ENCODE results near the gene PLXNB3. TPM values are rescaled to one million over a fixed set of nuclear protein-coding genes. Genes with fewer than 3 reads are reported as not detected.

The PLXNB3 gene
- total RNA-seq, 2 donors from 2014 or later: 40.8 to 52.2 TPM

DNA sequence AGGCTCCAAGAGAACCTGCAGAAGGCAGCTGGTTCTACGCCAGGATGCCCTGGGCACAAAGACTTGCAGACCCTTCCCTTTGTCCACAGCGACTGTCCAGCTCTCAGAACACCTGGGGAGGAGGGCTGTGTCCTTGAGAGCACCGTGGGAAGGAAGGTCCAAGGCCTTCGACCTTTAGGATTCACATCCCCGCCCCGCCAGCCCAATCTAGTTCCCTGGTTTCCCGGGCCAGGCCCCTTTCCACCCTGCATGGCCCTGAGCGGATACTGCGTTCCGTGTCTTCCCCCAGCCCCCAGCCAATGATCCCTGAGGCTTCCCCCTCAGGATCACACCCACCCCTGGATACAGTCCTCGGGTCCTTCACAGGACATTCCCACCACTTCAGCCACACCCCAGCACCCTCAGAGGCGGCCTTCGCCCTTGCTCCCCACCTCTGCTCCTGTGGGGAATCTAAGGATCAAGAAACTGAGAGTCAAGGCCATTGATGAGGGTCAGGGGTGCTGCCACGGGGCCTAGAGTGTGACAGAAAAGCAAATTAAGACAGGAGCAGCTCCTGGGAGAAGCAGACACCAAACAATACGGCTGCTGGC, 30.3 kb upstream of the PLXNB3 start:
- Histone ChIP-seq H3K9me3 (no peaks in the 10 kb centered on the region), H3K27me3 (replicated peaks; ENCODE audit: insufficient read depth) (no peaks in the 10 kb centered on the region), H3K4me1 (ENCODE audit: control insufficient read depth in 1 of 2, low read depth in 2 of 2) (no peaks in the 10 kb centered on the region), H3K36me3 (peaks cover 8% of the 10 kb centered on the region), H3K27ac (no peak overlapping the region), H3K4me3 (no peak overlapping the region)
- no peak for DNase-seq (ENCODE audit: low spot score)
- ATAC-seq (ENCODE audit: insufficient number of reproducible peaks, low FRiP score, low read depth): no peak
- TF ChIP-seq, protein P1, sequence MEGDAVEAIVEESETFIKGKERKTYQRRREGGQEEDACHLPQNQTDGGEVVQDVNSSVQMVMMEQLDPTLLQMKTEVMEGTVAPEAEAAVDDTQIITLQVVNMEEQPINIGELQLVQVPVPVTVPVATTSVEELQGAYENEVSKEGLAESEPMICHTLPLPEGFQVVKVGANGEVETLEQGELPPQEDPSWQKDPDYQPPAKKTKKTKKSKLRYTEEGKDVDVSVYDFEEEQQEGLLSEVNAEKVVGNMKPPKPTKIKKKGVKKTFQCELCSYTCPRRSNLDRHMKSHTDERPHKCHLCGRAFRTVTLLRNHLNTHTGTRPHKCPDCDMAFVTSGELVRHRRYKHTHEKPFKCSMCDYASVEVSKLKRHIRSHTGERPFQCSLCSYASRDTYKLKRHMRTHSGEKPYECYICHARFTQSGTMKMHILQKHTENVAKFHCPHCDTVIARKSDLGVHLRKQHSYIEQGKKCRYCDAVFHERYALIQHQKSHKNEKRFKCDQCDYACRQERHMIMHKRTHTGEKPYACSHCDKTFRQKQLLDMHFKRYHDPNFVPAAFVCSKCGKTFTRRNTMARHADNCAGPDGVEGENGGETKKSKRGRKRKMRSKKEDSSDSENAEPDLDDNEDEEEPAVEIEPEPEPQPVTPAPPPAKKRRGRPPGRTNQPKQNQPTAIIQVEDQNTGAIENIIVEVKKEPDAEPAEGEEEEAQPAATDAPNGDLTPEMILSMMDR (IDR thresholded peaks at IDR 0.05): no peak

DNA sequence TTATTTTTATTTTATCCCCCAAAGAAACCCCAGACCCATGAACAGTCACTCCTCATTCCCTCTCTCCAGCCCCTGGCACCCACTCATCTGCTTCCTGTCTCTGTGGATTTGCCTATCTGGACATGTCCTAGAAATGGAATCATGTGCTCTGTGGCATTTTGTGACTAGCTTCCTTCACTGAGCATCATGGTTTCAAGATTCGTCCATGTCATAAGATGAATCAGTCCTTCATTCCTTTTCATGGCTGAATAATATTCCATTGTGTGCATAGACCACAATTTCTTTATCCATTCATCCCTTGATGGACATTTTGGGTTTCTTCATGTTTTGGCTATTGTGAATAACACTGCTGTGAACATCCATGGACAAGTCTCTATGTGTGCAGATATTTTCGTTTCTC, 29.2 kb upstream of the PLXNB3 start:
- DNase-seq (ENCODE audit: low spot score): no peak
- no peak overlapping the region for H3K4me3 ChIP-seq
- no peaks in the 10 kb centered on the region for H3K4me1 ChIP-seq (ENCODE audit: control insufficient read depth in 1 of 2, low read depth in 2 of 2)
- no peak for ATAC-seq (ENCODE audit: insufficient number of reproducible peaks, low FRiP score, low read depth)
- TF ChIP-seq, protein P1 (IDR thresholded peaks at IDR 0.05): no peak
- H3K36me3 ChIP-seq: peaks cover 5% of the 10 kb centered on the region
- H3K27ac ChIP-seq: no peak overlapping the region
- no peaks in the 10 kb centered on the region for H3K27me3 ChIP-seq (replicated peaks; ENCODE audit: insufficient read depth)
- H3K9me3 ChIP-seq: no peaks in the 10 kb centered on the region

GRCh38 chrX:153735274-153735673, 28.8 kb upstream of the PLXNB3 start:
- Histone ChIP-seq H3K4me1 (ENCODE audit: control insufficient read depth in 1 of 2, low read depth in 2 of 2) (no peaks in the 10 kb centered on the region), H3K27ac (no peak overlapping the region), H3K36me3 (peaks cover 8% of the 10 kb centered on the region), H3K4me3 (no peak overlapping the region), H3K9me3 (no peaks in the 10 kb centered on the region), H3K27me3 (replicated peaks; ENCODE audit: insufficient read depth) (no peaks in the 10 kb centered on the region)
- ATAC-seq (ENCODE audit: insufficient number of reproducible peaks, low FRiP score, low read depth) (no peak), DNase-seq (ENCODE audit: low spot score) (no peak)
- TF ChIP-seq, protein P1 (IDR thresholded peaks at IDR 0.05): no peak

DNA sequence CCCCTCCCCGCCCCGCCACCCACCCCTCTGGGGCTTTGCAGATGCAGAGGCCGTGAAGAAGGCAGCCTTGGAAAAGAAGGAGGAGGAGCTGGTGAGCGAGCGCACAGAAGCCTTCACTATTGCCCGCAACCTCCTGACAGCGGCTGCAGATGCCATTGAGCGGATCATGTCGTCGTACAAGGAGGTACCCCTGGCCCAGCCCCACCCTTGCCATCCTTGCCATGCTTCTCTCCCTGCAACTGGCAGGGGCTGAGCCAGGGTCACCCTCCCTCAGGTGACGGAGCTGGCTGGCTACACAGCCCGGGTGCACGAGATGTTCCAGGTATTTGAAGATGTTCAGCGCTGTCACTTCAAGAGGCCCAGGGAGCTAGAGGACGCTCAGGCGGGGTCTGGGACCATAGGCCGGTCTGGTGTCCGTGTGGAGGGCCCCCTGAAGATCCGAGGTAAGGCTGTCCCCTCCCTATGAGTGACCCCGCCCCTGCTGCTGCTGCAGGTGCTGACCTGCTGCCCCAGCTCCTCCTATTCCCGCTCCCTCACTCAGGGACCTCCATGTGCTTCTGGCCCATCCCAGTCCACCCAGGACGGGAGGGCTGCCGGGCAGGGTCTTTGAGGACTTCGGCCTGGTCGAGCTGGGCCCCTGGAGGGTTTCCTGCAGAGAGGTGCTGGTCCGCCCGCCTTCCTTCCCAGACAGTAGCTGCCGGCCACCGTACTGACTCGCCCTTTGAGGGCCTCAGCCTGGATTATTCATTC, 27.8 kb upstream of the PLXNB3 start:
- Histone ChIP-seq H3K27me3 (replicated peaks; ENCODE audit: insufficient read depth) (no peaks in the 10 kb centered on the region), H3K36me3 (peaks cover 8% of the 10 kb centered on the region), H3K9me3 (no peaks in the 10 kb centered on the region), H3K27ac (no peak overlapping the region), H3K4me1 (ENCODE audit: control insufficient read depth in 1 of 2, low read depth in 2 of 2) (no peaks in the 10 kb centered on the region), H3K4me3 (no peak overlapping the region)
- ATAC-seq (ENCODE audit: insufficient number of reproducible peaks, low FRiP score, low read depth): no peak
- TF ChIP-seq, protein P1 (IDR thresholded peaks at IDR 0.05): no peak
- DNase-seq (ENCODE audit: low spot score): no peak

GRCh38 chrX:153736871-153737441, 27.1 kb upstream of the PLXNB3 start:
- Histone ChIP-seq H3K9me3 (no peaks in the 10 kb centered on the region), H3K27ac (no peak overlapping the region), H3K27me3 (replicated peaks; ENCODE audit: insufficient read depth) (no peaks in the 10 kb centered on the region), H3K36me3 (peaks cover 8% of the 10 kb centered on the region), H3K4me1 (ENCODE audit: control insufficient read depth in 1 of 2, low read depth in 2 of 2) (no peaks in the 10 kb centered on the region), H3K4me3 (no peak overlapping the region)
- ATAC-seq (ENCODE audit: insufficient number of reproducible peaks, low FRiP score, low read depth) (no peak), DNase-seq (ENCODE audit: low spot score) (no peak)
- TF ChIP-seq, protein P1 (IDR thresholded peaks at IDR 0.05): no peak
